Prostate gland (tissue), 2 donors: ENCODE data around the gene PRR35.

Experiments used
- CTCF ChIP-seq, 4 experiments: fragments of 200-600 bp in 2 of 4; fragments of 450-650 bp in 2 of 4; sonication (generic) in 2 of 4; IDR thresholded peaks; 1 replicate in 3 of 4; 2 replicates in 1 of 4; pipeline ENCODE4 v1.5.1; 2016 to 2019; ENCODE audit warnings: antibody characterized with exemption in 4 of 4, mild to moderate bottlenecking in 2 of 4, moderate library complexity in 2 of 4
- POLR2A ChIP-seq: fragments of 450-650 bp; IDR thresholded peaks from one replicate; pipeline ENCODE4 v1.6.1; 2016; ENCODE audit warnings: antibody characterized with exemption, mild to moderate bottlenecking
- POLR2AphosphoS5 ChIP-seq: sonication (generic); formaldehyde crosslinking; IDR thresholded peaks from one replicate; pipeline ENCODE4 v1.6.1; 2017; ENCODE audit warnings: antibody characterized with exemption

- TF ChIP-seq CTCF (IDR thresholded peaks at IDR 0.05) (no peak), POLR2A (no peak), POLR2AphosphoS5 (no peak)
Observed at GRCh38 chr16:555528-556473, 4.4 kb upstream of the PRR35 start.
